C4-2B (cell line): Measurements from ENCODE around the gene KIAA1755.

Experiments used
- ZFX ChIP-seq: fragments of 450-650 bp; IDR thresholded peaks from 2 replicates; pipeline ENCODE4 v1.6.1; 2017
- TF ChIP-seq, protein P1 (sequence below): fragments of 450-650 bp; conservative IDR thresholded peaks from 2 replicates; pipeline ENCODE4 v1.5.1; 2017; ENCODE audit warnings: mild to moderate bottlenecking

DNA sequence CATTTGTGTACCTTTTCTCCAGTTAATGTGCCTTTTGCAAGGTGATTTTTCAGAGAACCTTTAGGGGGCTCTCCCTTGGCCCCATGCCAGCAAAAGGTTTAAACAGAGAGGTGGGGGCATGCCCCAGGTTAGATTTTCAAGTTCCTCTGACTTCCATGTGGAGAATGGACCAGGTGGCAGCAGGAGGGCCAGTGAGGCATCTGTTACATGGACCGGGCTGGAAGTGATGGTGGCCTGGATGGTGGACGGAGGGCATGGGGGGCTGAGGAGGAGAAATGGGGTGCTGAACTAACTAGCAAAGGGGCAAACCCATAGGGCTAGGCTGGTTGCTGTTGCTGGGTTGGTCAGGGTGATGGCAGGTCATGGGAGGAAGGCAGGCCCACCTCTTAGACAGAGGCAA, 22.7 kb upstream of the KIAA1755 start:
- TF ChIP-seq ZFX: no peak
- TF ChIP-seq, protein P1, sequence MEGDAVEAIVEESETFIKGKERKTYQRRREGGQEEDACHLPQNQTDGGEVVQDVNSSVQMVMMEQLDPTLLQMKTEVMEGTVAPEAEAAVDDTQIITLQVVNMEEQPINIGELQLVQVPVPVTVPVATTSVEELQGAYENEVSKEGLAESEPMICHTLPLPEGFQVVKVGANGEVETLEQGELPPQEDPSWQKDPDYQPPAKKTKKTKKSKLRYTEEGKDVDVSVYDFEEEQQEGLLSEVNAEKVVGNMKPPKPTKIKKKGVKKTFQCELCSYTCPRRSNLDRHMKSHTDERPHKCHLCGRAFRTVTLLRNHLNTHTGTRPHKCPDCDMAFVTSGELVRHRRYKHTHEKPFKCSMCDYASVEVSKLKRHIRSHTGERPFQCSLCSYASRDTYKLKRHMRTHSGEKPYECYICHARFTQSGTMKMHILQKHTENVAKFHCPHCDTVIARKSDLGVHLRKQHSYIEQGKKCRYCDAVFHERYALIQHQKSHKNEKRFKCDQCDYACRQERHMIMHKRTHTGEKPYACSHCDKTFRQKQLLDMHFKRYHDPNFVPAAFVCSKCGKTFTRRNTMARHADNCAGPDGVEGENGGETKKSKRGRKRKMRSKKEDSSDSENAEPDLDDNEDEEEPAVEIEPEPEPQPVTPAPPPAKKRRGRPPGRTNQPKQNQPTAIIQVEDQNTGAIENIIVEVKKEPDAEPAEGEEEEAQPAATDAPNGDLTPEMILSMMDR: no peak
